ENCODE data around the gene EBNA1BP2. TPM values are rescaled to one million over a fixed set of nuclear protein-coding genes. Genes with fewer than 3 reads are reported as not detected.

EBNA1BP2 gene
- total RNA-seq, 4 donors from 2014 or later = 23.6 to 47.9 (median 33.0) TPM

- TF ChIP-seq CTCF (IDR thresholded peaks at IDR 0.05; ENCODE audit: low read depth) = no peak
These were observed 16.0 kb upstream of the EBNA1BP2 start for GRCh38 chr1:43188106-43188505.

GRCh38 chr1:43184995-43185394 is 12.9 kb upstream of the EBNA1BP2 start:
- TF ChIP-seq CTCF (IDR thresholded peaks at IDR 0.05; ENCODE audit: low read depth) = no peak

- no peak for TF ChIP-seq CTCF (IDR thresholded peaks at IDR 0.05; ENCODE audit: low read depth)
These were observed 12.3 kb upstream of the EBNA1BP2 start for GRCh38 chr1:43184388-43184787.

- no peak for TF ChIP-seq CTCF (IDR thresholded peaks at IDR 0.05; ENCODE audit: low read depth)
These were observed 5.6 kb upstream of the EBNA1BP2 start for GRCh38 chr1:43177691-43178090.

GRCh38 chr1:43174873-43175272 is 2.8 kb upstream of the EBNA1BP2 start:
- TF ChIP-seq CTCF (IDR thresholded peaks at IDR 0.05; ENCODE audit: low read depth) = no peak

GRCh38 chr1:43172527-43172972 is 460 bp upstream of the EBNA1BP2 start:
- no peak for TF ChIP-seq CTCF (IDR thresholded peaks at IDR 0.05; ENCODE audit: low read depth)

- TF ChIP-seq CTCF (IDR thresholded peaks at IDR 0.05; ENCODE audit: low read depth) = no peak
These were observed 696 bp downstream of the EBNA1BP2 start for GRCh38 chr1:43171312-43171875.

All from subcutaneous adipose tissue (tissue), 4 donors.